A673 (cell line): Measurements from ENCODE around the gene FMC1.

Source experiments
- CTCF ChIP-seq: fragments of 300-800, 200-600 bp; sonication (generic); conservative IDR thresholded peaks from 2 replicates; pipeline ENCODE4 v1.5.1; 2017; ENCODE audit warnings: low read depth, mild to moderate bottlenecking, antibody characterized with exemption, low read length, moderate library complexity, mixed read lengths
- EZH2 ChIP-seq: fragments of 200-600 bp; sonication (generic); IDR thresholded peaks from 2 replicates; pipeline ENCODE4 v1.6.1; 2017; ENCODE audit warnings: borderline replicate concordance, low read depth, mild to moderate bottlenecking, mixed read lengths, antibody characterized with exemption, low read length; ENCODE audit not compliant: poor library complexity, severe bottlenecking

- no peak for TF ChIP-seq CTCF
- no peak for TF ChIP-seq EZH2
Observed at GRCh38 chr7:139304517-139304916, 36.6 kb upstream of the FMC1 start.
